Endothelial cell of umbilical vein (primary cell): Measurements from ENCODE around the gene KIF26B.

Experiments
- CTCF ChIP-seq, 2 donors: IDR thresholded peaks; 1 replicate in 1 of 2; 2 replicates in 1 of 2; pipeline ENCODE4 v1.5.1; 2011; ENCODE audit warnings: low read length in 2 of 2, mild to moderate bottlenecking in 2 of 2, moderate library complexity in 2 of 2, control low read depth in 1 of 2, inconsistent platforms in 1 of 2, low read depth in 1 of 2; ENCODE audit not compliant: insufficient read depth in 1 of 2; ENCODE audit errors: extremely low read depth in 1 of 2
- JUN ChIP-seq: IDR thresholded peaks from 2 replicates; pipeline ENCODE4 v1.6.1; 2011; ENCODE audit warnings: borderline replicate concordance, low read depth; ENCODE audit not compliant: insufficient read length, insufficient read depth
- MAX ChIP-seq: IDR thresholded peaks from 2 replicates; pipeline ENCODE4 v1.6.1; 2011; ENCODE audit not compliant: insufficient read depth, insufficient read length
- POLR2A ChIP-seq: IDR thresholded peaks from 2 replicates; pipeline ENCODE4 v1.6.1; 2012; ENCODE audit warnings: low read depth, mild to moderate bottlenecking, control low read depth, low read length
- POLR2AphosphoS5 ChIP-seq: IDR thresholded peaks from 2 replicates; pipeline ENCODE4 v1.6.1; 2012; ENCODE audit warnings: low read depth, mild to moderate bottlenecking, control low read depth, low read length, moderate library complexity; ENCODE audit not compliant: insufficient read depth

GRCh38 chr1:245673881-245674414 lies 519.2 kb downstream of the KIF26B start:
- TF ChIP-seq CTCF (IDR thresholded peaks at IDR 0.05; ENCODE audit: extremely low read depth in 1 of 2, insufficient read depth in 1 of 2, low read depth in 1 of 2, low read length in 2 of 2) = no peak
- no peak for TF ChIP-seq POLR2AphosphoS5
- TF ChIP-seq POLR2A = no peak
- no peak for TF ChIP-seq MAX
- no peak for TF ChIP-seq JUN
